A549 (cell line): ENCODE results near the gene ARF5. TPM values are rescaled to one million over a fixed set of nuclear protein-coding genes. Genes with fewer than 3 reads are reported as not detected.

ENCODE experiments used
- ATAC-seq, 2 experiments: fragments of 200-7000 bp in 1 of 2; fragments of >200 bp in 1 of 2; cut with Nextera tagmentation in 1 of 2; cut with Tn5 transposase in 1 of 2; 3 replicates each; pipeline versions ENCODE4 v1.8.0 to v1.9.1; 2018 to 2020; ENCODE audit warnings: mild to moderate bottlenecking in 1 of 2, moderate library complexity in 1 of 2
- CTCF ChIA-PET: fragments of 300-600 bp; sonication (Branson Sonifier 250); formaldehyde crosslinking; extraction: SDS; loops from one replicate; lab custom pipeline; 2021; ENCODE audit warnings: antibody characterized with exemption, inconsistent platforms; lab: Yijun Ruan, JAX
- POLR2A ChIA-PET: fragments of 350-600 bp; formaldehyde crosslinking; extraction: SDS; loops from one replicate; lab custom pipeline; 2021; ENCODE audit warnings: antibody characterized with exemption, inconsistent platforms; lab: Yijun Ruan, JAX
- DNase-seq, 2 experiments: peaks; one replicate each; pipeline versions ENCODE4 v3.0.0 to v3.0.0-alpha.2; 2011 to 2016; ENCODE audit warnings: low read depth in 1 of 2, low spot score in 1 of 2
- FAIRE-seq: peaks from 2 replicates; lab custom pipeline; 2011; peaks lifted over from hg19 to GRCh38; lab: Jason Lieb, UNC
- H3K27ac ChIP-seq, 2 experiments: fragments of >200 bp; sonication (Bioruptor Twin); formaldehyde crosslinking; 3 replicates each; pipeline ENCODE4 v1.5.1; 2016 to 2017
- H3K4me1 ChIP-seq: fragments of >200 bp; sonication (Bioruptor Twin); formaldehyde crosslinking; 3 replicates; pipeline ENCODE4 v1.6.1; 2016
- H3K4me2 ChIP-seq: fragments of >200 bp; sonication (Bioruptor Twin); formaldehyde crosslinking; 3 replicates; pipeline ENCODE4 v1.6.1; 2016
- H3K4me3 ChIP-seq: fragments of >200 bp; sonication (Bioruptor Twin); formaldehyde crosslinking; 3 replicates; pipeline ENCODE4 v1.5.1; 2016
- H3K9me3 ChIP-seq: fragments of >200 bp; sonication (Bioruptor Twin); formaldehyde crosslinking; 3 replicates; pipeline ENCODE4 v1.6.1; 2016
- BHLHE40 ChIP-seq: IDR thresholded peaks from 2 replicates; pipeline ENCODE4 v1.6.1; 2012; ENCODE audit warnings: low read depth, low read length, inconsistent platforms
- CHD4 ChIP-seq: fragments of 200-600 bp; sonication (generic); IDR thresholded peaks from 2 replicates; pipeline ENCODE4 v1.6.1; 2016; ENCODE audit warnings: antibody characterized with exemption, mild to moderate bottlenecking, borderline replicate concordance
- EHF ChIP-seq: fragments of 250-450 bp; sonication (Bioruptor Pico); IDR thresholded peaks from 2 replicates; pipeline ENCODE4 v1.5.0; 2020; ENCODE audit warnings: mild to moderate bottlenecking
- EHMT2 ChIP-seq: fragments of 200-600 bp; sonication (generic); IDR thresholded peaks from 2 replicates; pipeline ENCODE4 v1.6.1; 2016; ENCODE audit warnings: antibody characterized with exemption, low read depth, mild to moderate bottlenecking, moderate library complexity
- EP300 ChIP-seq, 2 experiments: fragments of >200 bp; sonication (Bioruptor Twin); formaldehyde crosslinking; IDR thresholded peaks; 2 replicates in 1 of 2; 3 replicates in 1 of 2; pipeline ENCODE4 v1.6.1; 2016 to 2017
- FOSB ChIP-seq: fragments of 250-450 bp; sonication (Bioruptor Pico); IDR thresholded peaks from 2 replicates; pipeline ENCODE4 v1.5.0; 2020; ENCODE audit warnings: mild to moderate bottlenecking, moderate library complexity
- FOSL2 ChIP-seq, 2 experiments: fragments of 450-650 bp in 1 of 2; fragments of >200 bp in 1 of 2; sonication (Bioruptor Twin) in 1 of 2; formaldehyde crosslinking; IDR thresholded peaks; 2 replicates each; pipeline versions ENCODE4 v1.5.0 to v1.6.1; 2016 to 2020; ENCODE audit warnings: mild to moderate bottlenecking in 1 of 2, moderate library complexity in 1 of 2
- FOXS1 ChIP-seq: fragments of 250-450 bp; sonication (Bioruptor Pico); IDR thresholded peaks from 2 replicates; pipeline ENCODE4 v1.5.0; 2020; ENCODE audit warnings: mild to moderate bottlenecking, moderate library complexity
- HDAC2 ChIP-seq: fragments of 200-600 bp; sonication (generic); IDR thresholded peaks from 2 replicates; pipeline ENCODE4 v1.6.1; 2016
- HEYL ChIP-seq: fragments of 250-450 bp; sonication (Bioruptor Pico); IDR thresholded peaks from 2 replicates; pipeline ENCODE4 v1.8.0; 2021; ENCODE audit warnings: mild to moderate bottlenecking, moderate library complexity
- HOXA7 ChIP-seq: fragments of 250-450 bp; sonication (Bioruptor Pico); IDR thresholded peaks from 2 replicates; pipeline ENCODE4 v1.5.0; 2020; ENCODE audit warnings: mild to moderate bottlenecking, moderate library complexity
- HOXB13 ChIP-seq: fragments of 250-450 bp; sonication (Bioruptor Pico); IDR thresholded peaks from 2 replicates; pipeline ENCODE4 v1.5.0; 2020; ENCODE audit warnings: low read depth, mild to moderate bottlenecking, moderate library complexity
- KDM1A ChIP-seq: fragments of 200-600 bp; sonication (generic); IDR thresholded peaks from 2 replicates; pipeline ENCODE4 v1.6.1; 2016; ENCODE audit warnings: low read depth, mild to moderate bottlenecking
- MAFK ChIP-seq: fragments of 450-650 bp; IDR thresholded peaks from 2 replicates; pipeline ENCODE4 v1.6.1; 2014; ENCODE audit not compliant: partially characterized antibody
- MYC ChIP-seq: IDR thresholded peaks from 2 replicates; pipeline ENCODE4 v1.6.1; 2012; ENCODE audit warnings: mild to moderate bottlenecking, inconsistent platforms, low read length, improper control_type of control experiment, borderline replicate concordance
- NPAS2 ChIP-seq: fragments of 250-450 bp; sonication (Bioruptor Pico); IDR thresholded peaks from 2 replicates; pipeline ENCODE4 v1.8.0; 2022; ENCODE audit warnings: mild to moderate bottlenecking, moderate library complexity, borderline replicate concordance
- POLR2AphosphoS2 ChIP-seq: conservative IDR thresholded peaks from 2 replicates; pipeline ENCODE4 v1.6.1; 2012; ENCODE audit warnings: low read length, improper control_type of control experiment, inconsistent platforms
- RARB ChIP-seq: fragments of 250-450 bp; sonication (Bioruptor Pico); IDR thresholded peaks from 2 replicates; pipeline ENCODE4 v1.8.0; 2021; ENCODE audit warnings: mild to moderate bottlenecking, moderate library complexity
- RCOR1 ChIP-seq: fragments of 150-350 bp; IDR thresholded peaks from 2 replicates; pipeline ENCODE4 v1.6.1; 2014; ENCODE audit warnings: antibody characterized with exemption, low read length, low read depth
- RFX5 ChIP-seq: fragments of 450-650 bp; IDR thresholded peaks from 2 replicates; pipeline ENCODE4 v1.7.1; 2014; ENCODE audit warnings: antibody characterized with exemption, mild to moderate bottlenecking, moderate library complexity
- RNF2 ChIP-seq: fragments of 200-600 bp; sonication (generic); IDR thresholded peaks from 2 replicates; pipeline ENCODE4 v1.6.1; 2016; ENCODE audit warnings: low read depth, mild to moderate bottlenecking, antibody characterized with exemption, moderate library complexity, borderline replicate concordance
- SMC3 ChIP-seq: fragments of >200 bp; sonication (Bioruptor Twin); formaldehyde crosslinking; IDR thresholded peaks from 3 replicates; pipeline ENCODE4 v1.6.1; 2018; ENCODE audit warnings: inconsistent platforms
- TP53 ChIP-seq: fragments of 250-450 bp; sonication (Bioruptor Pico); IDR thresholded peaks from 2 replicates; pipeline ENCODE4 v1.5.0; 2021; ENCODE audit warnings: mild to moderate bottlenecking, moderate library complexity
- ZFP36 ChIP-seq: fragments of 450-650 bp; IDR thresholded peaks from 2 replicates; pipeline ENCODE4 v1.6.1; 2014; ENCODE audit warnings: borderline replicate concordance; ENCODE audit not compliant: partially characterized antibody
- WGBS: methylation state at CpG from one replicate; pipeline ENCODE4 v1.1.6; 2017; ENCODE audit errors: missing lambda C conversion rate; 5-methylcytosine and 5-hydroxymethylcytosine counted together
- polyA plus RNA-seq, 4 experiments: library from polyadenylated mRNA; depleted of rRNA in 3 of 4; stranded (reverse); fragments of >200 nt; fragmentation: RNase III in 1 of 4; extraction: RNeasy Plus Mini Kit Qiagen cat#74134 plus additional on column Dnase treatment in 1 of 4; gene quantifications; 2 replicates in 3 of 4; 3 replicates in 1 of 4; pipeline ENCODE4 v1.2.3, GENCODE V29; 2011 to 2017
- TF ChIP-seq, protein P1 (sequence below): fragments of 250-450 bp; sonication (Bioruptor Pico); IDR thresholded peaks from 2 replicates; pipeline ENCODE4 v1.5.0; 2021; ENCODE audit warnings: mild to moderate bottlenecking, moderate library complexity, borderline replicate concordance
- TF ChIP-seq, protein P2 (sequence below): fragments of >200 bp; sonication (Bioruptor Twin); formaldehyde crosslinking; IDR thresholded peaks from 2 replicates; pipeline ENCODE4 v1.6.1; 2016
- TF ChIP-seq, protein P3 (sequence below): fragments of 200-600 bp; sonication (generic); IDR thresholded peaks from 2 replicates; pipeline ENCODE4 v1.6.1; 2016; ENCODE audit warnings: antibody characterized with exemption, mild to moderate bottlenecking, moderate library complexity
- TF ChIP-seq, protein P4 (sequence below): fragments of 250-450 bp; sonication (Bioruptor Pico); IDR thresholded peaks from 2 replicates; pipeline ENCODE4 v1.5.0; 2020; ENCODE audit warnings: low read depth, mild to moderate bottlenecking, moderate library complexity
- TF ChIP-seq, protein P5 (sequence below): IDR thresholded peaks from 2 replicates; pipeline ENCODE4 v1.6.1; 2012
- TF ChIP-seq, protein P6 (sequence below): fragments of 450-650 bp; IDR thresholded peaks from 2 replicates; pipeline ENCODE4 v1.6.1; 2014; ENCODE audit warnings: antibody characterized with exemption

Gene ARF5
- polyA plus RNA-seq, 2 of the 4 experiments (the other 2 are of a cell fraction), result 163 to 172 TPM

DNA sequence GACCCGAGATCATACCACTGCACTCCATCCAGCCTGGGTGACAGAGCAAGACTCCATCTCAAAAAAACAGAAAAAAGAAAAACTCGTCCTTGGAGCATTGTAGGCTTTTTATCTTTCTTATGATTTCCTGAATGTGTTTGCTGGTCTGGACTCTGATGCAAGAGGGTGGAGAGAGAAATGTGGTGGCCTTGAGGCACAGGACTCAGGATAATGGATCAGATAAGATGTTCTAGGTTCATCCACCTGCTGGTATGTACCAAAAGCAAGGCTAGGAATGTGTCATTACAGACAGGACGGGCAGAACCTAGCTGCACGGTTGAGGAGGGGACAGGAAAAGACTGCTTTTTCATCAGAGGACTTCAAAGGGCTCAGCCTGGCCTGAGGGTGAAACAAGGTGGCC, 36.3 kb upstream of the ARF5 start:
- Histone ChIP-seq H3K27ac (no peak overlapping the region), H3K9me3 (no peaks in the 10 kb centered on the region), H3K4me3 (no peak overlapping the region), H3K4me2 (no peak overlapping the region), H3K4me1 (no peaks in the 10 kb centered on the region)
- 19% methylated on average over 4 of the region's 4 CpGs for WGBS
- POLR2A ChIA-PET, result no interaction called here
- no peak for ATAC-seq
- TF ChIP-seq, protein P1, sequence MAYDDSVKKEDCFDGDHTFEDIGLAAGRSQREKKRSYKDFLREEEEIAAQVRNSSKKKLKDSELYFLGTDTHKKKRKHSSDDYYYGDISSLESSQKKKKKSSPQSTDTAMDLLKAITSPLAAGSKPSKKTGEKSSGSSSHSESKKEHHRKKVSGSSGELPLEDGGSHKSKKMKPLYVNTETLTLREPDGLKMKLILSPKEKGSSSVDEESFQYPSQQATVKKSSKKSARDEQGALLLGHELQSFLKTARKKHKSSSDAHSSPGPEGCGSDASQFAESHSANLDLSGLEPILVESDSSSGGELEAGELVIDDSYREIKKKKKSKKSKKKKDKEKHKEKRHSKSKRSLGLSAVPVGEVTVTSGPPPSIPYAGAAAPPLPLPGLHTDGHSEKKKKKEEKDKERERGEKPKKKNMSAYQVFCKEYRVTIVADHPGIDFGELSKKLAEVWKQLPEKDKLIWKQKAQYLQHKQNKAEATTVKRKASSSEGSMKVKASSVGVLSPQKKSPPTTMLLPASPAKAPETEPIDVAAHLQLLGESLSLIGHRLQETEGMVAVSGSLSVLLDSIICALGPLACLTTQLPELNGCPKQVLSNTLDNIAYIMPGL (CRISPR knock-in tag), result no peak
- TF ChIP-seq HEYL (CRISPR knock-in tag), result no peak
- TF ChIP-seq RCOR1, result no peak
- TF ChIP-seq HOXA7, result no peak
- no peak for TF ChIP-seq BHLHE40
- no peak for TF ChIP-seq TP53
- no peak for TF ChIP-seq CHD4
- TF ChIP-seq, protein P2, sequence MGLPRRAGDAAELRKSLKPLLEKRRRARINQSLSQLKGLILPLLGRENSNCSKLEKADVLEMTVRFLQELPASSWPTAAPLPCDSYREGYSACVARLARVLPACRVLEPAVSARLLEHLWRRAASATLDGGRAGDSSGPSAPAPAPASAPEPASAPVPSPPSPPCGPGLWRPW, result no peak
- TF ChIP-seq RFX5, result no peak
- no peak for TF ChIP-seq HDAC2
- TF ChIP-seq RNF2, result no peak
- no peak for TF ChIP-seq KDM1A
- no peak for TF ChIP-seq SMC3
- TF ChIP-seq, protein P3, sequence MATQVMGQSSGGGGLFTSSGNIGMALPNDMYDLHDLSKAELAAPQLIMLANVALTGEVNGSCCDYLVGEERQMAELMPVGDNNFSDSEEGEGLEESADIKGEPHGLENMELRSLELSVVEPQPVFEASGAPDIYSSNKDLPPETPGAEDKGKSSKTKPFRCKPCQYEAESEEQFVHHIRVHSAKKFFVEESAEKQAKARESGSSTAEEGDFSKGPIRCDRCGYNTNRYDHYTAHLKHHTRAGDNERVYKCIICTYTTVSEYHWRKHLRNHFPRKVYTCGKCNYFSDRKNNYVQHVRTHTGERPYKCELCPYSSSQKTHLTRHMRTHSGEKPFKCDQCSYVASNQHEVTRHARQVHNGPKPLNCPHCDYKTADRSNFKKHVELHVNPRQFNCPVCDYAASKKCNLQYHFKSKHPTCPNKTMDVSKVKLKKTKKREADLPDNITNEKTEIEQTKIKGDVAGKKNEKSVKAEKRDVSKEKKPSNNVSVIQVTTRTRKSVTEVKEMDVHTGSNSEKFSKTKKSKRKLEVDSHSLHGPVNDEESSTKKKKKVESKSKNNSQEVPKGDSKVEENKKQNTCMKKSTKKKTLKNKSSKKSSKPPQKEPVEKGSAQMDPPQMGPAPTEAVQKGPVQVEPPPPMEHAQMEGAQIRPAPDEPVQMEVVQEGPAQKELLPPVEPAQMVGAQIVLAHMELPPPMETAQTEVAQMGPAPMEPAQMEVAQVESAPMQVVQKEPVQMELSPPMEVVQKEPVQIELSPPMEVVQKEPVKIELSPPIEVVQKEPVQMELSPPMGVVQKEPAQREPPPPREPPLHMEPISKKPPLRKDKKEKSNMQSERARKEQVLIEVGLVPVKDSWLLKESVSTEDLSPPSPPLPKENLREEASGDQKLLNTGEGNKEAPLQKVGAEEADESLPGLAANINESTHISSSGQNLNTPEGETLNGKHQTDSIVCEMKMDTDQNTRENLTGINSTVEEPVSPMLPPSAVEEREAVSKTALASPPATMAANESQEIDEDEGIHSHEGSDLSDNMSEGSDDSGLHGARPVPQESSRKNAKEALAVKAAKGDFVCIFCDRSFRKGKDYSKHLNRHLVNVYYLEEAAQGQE, result no peak
- TF ChIP-seq ZFP36, result no peak
- TF ChIP-seq, protein P4, sequence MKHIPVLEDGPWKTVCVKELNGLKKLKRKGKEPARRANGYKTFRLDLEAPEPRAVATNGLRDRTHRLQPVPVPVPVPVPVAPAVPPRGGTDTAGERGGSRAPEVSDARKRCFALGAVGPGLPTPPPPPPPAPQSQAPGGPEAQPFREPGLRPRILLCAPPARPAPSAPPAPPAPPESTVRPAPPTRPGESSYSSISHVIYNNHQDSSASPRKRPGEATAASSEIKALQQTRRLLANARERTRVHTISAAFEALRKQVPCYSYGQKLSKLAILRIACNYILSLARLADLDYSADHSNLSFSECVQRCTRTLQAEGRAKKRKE (CRISPR knock-in tag), result no peak
- TF ChIP-seq HOXB13 (CRISPR knock-in tag), result no peak
- TF ChIP-seq FOSL2 (IDR thresholded peaks at IDR 0.05), result no peak
- TF ChIP-seq FOSL2 (CRISPR knock-in tag; IDR thresholded peaks at IDR 0.05), result no peak
- TF ChIP-seq RARB (CRISPR knock-in tag), result no peak
- no peak for TF ChIP-seq EP300 (IDR thresholded peaks at IDR 0.05)
- FAIRE-seq, result no peak
- CTCF ChIA-PET, result no interaction called here
- no peak for DNase-seq

DNA sequence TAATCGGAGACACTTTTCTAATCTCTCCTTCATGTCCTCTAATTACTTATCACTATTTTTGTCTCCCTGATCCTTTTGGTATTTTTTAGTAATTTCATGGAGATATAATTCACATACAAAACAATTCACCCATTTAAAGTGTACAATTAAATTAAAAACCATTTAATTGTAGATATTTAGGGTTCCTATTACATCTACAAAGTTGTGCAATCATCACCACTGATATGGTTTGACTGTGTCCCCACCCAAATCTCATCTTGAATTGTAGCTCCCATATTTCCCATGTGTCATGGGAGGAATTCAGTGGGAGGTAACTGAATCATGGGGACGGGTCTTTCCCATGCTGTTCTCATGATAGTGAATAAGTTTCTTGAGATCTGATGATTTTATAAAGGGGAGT, 31.8 kb upstream of the ARF5 start:
- H3K4me2 ChIP-seq, result no peak overlapping the region
- H3K4me3 ChIP-seq, result no peak overlapping the region
- ChIA-PET POLR2A (no interaction called here), CTCF (no interaction called here)
- ATAC-seq (no peak), FAIRE-seq (no peak), DNase-seq (no peak)
- no peaks in the 10 kb centered on the region for H3K9me3 ChIP-seq
- H3K27ac ChIP-seq, result no peak overlapping the region
- no peaks in the 10 kb centered on the region for H3K4me1 ChIP-seq
- WGBS, result 41% methylated on average over 2 of the region's 2 CpGs
- no peak for TF ChIP-seq POLR2AphosphoS2
- no peak for TF ChIP-seq FOXS1 (CRISPR knock-in tag)
- TF ChIP-seq NPAS2, result no peak
- no peak for TF ChIP-seq HEYL (CRISPR knock-in tag)
- no peak for TF ChIP-seq HDAC2
- TF ChIP-seq, protein P5, sequence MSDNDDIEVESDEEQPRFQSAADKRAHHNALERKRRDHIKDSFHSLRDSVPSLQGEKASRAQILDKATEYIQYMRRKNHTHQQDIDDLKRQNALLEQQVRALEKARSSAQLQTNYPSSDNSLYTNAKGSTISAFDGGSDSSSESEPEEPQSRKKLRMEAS, result no peak
- no peak for TF ChIP-seq EHMT2
- no peak for TF ChIP-seq MAFK
- TF ChIP-seq EHF (CRISPR knock-in tag), result no peak
- TF ChIP-seq FOSB (CRISPR knock-in tag), result no peak
- no peak for TF ChIP-seq MYC
- TF ChIP-seq FOSL2 (IDR thresholded peaks at IDR 0.05), result no peak
- TF ChIP-seq FOSL2 (CRISPR knock-in tag; IDR thresholded peaks at IDR 0.05), result no peak
- TF ChIP-seq, protein P4 (CRISPR knock-in tag), result no peak
- TF ChIP-seq, protein P6, sequence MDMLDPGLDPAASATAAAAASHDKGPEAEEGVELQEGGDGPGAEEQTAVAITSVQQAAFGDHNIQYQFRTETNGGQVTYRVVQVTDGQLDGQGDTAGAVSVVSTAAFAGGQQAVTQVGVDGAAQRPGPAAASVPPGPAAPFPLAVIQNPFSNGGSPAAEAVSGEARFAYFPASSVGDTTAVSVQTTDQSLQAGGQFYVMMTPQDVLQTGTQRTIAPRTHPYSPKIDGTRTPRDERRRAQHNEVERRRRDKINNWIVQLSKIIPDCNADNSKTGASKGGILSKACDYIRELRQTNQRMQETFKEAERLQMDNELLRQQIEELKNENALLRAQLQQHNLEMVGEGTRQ, result no peak
- TF ChIP-seq HOXA7, result no peak
